HT-29 (cell line): ENCODE data around the gene TLX2. TPM values are rescaled to one million over a fixed set of nuclear protein-coding genes. Genes with fewer than 3 reads are reported as not detected.
A peak's percentile ranks its signal among the peaks of the same experiment; 100 is the strongest.

Experiments
- DNase-seq: peaks from one replicate; pipeline ENCODE4 v3.0.0-alpha.2; 2015; ENCODE audit warnings: low spot score
- total RNA-seq: library from RNA; depleted of rRNA; stranded (reverse); fragments of >200 nt; shearing (Covaris generic); gene quantifications from 2 replicates; pipeline ENCODE4 v1.2.3, GENCODE V29; 2014

TLX2 gene
- total RNA-seq, 1 experiment from 2014 or later: 0.08 TPM

DNA sequence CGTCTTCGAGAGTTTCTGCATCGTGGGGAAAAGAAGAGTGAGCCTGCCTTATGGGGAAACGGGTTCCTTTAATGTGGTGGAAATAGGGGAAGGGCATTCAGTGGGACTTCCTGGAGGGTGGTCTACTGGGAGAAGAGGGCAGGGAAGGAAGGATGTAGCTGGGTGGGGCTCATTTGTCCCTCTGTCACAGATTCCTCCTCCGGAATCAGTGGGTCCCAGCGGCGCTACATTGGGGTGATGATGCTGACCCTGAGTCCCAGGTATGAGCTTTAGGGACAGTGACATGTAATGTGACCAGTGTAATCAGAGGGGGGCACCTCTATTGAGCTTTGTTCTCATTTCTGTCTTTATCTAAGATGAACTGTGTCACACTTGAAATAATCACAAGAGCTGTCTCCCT lies 17.4 kb downstream of the TLX2 start:
- DNase-seq: no peak

DNA sequence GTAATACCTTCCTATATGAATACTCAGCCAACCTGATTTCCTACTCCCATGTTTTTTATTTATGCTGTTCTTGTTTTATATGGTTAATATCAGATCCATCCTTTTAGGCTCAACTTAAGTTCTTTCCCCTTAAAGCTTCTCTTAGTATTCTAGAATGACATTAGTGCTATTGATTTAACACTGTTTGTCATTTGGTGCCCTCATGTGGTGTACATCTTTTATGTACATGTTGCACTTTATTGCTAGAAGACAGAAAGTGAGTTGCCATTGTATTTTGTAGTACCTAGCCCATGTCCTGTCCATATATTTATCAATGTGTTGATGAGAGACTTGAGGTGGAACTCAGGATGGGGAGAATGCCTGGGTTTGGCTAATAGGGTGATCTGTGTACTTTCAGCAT lies 18.0 kb downstream of the TLX2 start:
- peak; percentile 62 for DNase-seq

DNA sequence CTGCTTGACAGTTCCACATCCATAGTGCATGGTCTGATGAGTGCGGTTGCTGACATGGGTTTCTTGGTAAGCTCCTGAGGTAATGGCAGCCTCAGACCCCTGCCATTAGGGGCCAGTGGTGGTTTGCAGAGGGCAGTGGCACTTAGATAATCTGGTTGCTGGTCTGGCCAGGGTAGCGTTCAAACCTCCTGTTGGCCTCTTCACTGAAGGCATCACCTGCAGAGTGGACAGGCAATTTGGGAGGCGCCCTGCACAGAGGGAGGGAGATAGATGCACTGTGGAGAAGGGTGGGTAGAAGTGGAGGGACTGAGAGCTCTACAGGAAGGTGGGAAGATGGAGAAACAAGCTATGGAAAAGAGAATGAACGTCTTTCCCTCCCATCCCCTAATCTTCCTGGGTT lies 19.2 kb downstream of the TLX2 start:
- DNase-seq: no peak

DNA sequence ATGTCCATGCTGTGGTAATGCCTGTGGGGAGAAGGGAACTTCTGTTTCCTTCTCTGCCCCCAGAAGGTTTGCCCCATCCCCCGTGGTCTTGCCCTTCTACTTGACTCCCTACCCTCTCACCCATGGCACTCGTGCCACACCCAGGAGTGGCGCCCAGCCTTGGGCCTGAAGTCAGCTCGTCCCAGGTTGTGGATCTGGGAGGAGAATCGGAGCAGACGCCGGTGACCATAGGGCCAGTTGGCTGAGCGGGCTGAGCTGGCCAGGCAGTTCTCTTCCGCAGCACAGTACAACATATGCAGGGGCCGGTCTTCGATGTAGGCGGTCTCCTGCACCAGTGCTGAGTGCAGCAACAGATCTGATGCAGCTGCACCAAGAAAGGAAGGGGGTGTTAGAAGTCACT lies 20.2 kb downstream of the TLX2 start:
- DNase-seq: no peak

DNA sequence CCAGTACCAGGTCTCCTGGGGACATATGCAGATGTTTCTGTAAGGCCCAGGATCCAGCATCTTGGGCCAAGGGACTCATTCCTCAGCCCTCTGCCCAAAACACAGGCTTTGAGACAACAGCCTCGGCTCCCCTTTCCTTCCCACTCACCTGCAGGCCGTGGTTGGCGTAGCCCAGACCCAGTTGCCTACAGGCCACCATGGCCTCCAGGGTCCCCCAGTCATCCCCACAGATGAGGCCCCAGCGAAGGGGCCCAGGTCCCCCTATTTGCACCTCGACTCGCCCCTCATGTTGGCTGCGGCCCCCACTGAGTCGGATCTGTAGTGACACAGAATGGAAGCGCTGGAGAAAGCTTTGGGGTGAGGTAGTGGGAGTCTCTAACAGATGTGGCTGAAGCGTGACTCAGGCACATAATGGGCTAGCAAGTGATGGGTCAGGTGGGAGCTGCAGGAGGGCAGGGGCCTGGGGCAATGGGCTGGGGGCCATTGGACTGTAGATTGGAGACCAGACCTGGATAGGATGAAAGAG lies 21.3 kb downstream of the TLX2 start:
- DNase-seq: no peak

DNA sequence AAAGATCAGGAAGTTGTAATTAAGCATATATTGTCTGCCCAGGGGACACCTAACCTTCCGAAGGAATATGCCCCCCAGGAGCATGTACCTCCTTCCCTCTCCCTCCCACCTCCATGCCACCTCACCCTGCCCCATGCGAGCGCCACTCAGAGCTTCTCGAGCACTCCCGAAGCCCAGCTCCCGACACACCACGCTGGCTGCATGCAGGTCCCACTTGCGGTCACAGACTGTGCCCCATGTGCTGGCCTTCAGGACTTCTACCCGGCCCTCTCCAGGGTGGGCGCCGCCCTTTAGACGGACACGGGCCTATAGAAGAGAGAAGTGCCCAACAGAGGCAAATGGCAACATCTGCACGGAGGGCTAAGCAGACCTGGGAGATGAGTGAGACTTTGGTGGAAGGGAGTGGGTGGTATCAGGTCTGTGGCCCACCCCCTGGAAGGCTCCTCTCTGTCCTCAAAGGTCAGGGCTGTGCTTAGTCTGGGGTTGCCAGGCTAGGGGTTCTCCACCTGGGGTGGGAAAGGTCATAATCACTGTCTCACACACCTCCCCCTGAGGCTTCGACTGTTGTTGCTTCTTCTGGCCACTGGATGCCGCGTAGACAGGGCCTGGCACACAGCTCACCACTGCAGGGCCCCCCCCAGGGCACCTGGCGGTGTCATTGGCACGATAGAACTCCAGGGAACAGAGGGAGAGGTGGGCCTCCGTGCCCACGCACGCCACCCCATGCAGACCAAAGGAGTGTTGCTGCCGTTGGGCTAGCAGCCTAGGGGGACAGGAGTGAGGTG lies 22.1 kb downstream of the TLX2 start:
- no peak for DNase-seq

DNA sequence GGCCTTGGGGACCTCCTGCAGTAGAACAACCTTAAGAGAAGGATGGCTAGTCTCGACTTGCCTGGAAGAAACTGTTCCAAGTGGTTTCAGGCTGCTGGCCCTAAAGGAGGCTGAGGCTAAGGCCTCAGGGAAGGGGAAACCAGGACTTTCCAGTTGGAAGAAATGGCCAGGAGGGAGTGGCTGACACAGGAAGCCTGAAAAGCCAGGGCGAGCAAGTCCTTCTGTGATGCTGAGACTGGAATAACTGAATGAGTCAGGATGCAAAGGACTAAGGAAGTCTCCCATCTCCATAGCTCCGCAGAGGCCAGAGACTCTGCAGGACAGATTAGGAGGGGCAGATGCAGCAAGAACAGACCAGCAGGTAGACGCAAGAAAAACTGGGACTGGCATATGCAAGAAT lies 22.9 kb downstream of the TLX2 start:
- no peak for DNase-seq

DNA sequence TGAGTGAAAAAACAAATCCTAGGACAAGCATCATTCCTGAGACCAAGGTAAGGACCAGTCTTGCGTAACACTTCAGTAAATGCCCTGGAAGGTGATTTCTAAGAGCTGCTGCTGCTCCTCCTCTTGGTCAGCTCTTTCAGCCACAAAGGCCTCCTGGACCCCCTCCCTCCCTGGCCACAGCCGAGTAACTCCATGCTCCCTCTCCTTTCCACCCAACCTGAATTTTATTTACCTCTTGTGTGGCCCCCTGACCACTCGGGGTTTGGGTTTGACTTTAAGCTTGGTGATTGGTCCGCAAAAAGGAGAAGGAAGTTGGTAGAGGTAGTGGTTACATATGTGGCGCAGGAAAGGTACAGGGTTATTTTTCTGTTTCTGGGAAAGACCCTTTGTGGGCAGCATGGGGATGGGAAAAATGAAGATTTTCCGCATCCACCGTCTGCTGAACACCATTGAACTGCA lies 24.7 kb downstream of the TLX2 start:
- DNase-seq: no peak

DNA sequence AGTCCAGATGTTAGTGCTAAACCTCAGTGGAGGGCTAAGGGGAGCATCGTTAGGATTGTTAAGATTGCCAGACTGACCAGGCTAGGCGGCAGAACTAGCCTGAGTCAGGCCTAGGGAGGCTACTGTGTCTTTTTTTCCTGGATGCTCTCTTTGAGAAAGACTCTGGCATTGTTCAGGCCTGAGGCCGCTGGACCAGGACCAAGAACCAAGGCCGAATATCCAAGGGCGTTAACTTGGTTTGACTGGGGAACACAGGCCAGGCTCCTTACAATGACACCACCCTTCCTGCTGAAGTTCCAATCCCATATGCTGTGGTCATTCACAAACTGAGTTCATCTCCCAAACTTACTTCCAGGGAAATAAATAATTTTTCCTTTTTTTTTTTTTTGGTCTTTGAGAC lies 26.0 kb downstream of the TLX2 start:
- no peak for DNase-seq

DNA sequence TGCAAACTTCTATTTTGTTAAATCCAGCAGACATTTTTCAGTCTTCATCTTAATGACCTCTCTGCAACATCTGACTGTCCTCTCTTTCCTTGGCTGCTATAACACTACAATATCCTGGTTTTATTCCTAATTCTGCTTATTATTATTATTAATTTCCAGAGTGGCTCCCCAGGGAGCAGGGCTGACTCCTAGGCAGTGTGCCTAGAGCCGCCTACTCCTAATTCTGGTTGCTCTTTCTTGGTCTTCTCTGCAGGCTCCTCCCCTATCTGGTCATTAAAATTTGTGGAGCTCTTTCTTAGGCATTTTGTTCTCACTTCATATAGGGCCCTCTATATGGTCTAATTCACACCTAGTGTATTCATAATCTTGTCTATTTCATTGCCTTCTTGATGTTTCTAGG lies 28.7 kb downstream of the TLX2 start:
- no peak for DNase-seq

DNA sequence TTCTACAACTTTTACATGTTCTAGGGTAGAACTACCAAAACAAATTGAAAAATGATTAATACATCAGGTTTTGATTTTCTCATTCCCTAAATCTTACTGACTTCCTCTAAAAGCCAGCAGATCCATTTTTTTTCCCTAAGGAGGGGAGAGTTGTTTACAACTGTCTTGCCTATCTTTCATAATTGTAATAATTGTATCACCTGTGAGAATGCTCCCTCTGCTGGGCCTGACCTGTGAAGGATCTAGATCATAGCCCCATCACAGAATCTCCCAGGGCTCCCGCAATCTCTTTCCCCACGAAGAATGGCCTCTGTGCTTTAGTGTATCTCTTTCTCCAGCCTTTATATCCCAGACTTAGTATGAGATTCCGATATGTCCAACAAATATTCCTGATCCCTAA lies 30.4 kb downstream of the TLX2 start:
- DNase-seq: peak; percentile 40

DNA sequence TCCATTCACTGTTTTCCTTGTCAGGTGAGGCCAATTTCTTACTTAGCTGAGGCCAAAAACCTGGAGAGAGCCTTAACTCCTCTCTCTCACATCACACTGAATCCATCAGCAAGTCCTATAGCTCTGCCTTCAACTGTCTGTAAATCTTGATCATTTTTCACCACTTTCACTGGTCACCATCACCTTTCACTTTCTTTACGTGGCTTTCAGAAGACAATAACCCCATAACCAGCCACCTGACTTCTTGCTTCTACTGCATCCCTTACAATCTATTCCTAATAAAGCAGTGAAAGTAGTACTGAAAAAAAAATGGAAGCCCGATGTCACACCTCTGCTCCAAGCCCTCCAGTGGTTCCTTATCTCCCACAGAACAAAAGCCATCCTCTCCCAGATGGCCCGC lies 31.8 kb downstream of the TLX2 start:
- DNase-seq: no peak

DNA sequence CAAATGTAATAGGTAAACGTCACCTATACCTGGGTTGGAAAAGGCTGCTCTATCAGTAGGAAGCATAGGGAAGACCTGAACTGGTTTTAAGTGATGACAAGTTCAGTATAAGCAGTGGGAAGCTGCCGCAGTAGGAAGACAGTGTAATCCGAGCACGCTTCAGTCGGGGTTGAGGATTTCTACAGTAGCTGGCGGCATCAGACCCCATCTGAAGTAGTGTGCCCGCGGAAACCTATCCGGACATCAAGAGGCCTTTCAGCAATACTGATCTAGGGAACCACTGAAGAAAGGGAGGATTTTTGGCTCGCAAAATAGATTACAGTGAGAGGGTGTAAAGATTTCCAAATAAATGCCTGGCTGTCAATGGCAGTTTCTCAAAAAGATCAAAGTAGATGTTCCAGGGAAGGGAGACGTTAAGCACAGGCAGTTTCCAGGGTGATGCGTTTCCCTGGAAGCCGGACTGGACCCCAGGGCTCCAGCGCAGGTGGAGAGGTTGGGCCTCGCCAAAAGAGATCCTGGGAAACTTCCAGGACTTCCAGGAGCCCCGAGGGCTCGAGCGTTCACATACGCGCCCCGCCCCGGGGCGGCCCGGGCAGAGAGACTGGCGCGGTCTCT lies 34.1 kb downstream of the TLX2 start:
- DNase-seq: no peak

DNA sequence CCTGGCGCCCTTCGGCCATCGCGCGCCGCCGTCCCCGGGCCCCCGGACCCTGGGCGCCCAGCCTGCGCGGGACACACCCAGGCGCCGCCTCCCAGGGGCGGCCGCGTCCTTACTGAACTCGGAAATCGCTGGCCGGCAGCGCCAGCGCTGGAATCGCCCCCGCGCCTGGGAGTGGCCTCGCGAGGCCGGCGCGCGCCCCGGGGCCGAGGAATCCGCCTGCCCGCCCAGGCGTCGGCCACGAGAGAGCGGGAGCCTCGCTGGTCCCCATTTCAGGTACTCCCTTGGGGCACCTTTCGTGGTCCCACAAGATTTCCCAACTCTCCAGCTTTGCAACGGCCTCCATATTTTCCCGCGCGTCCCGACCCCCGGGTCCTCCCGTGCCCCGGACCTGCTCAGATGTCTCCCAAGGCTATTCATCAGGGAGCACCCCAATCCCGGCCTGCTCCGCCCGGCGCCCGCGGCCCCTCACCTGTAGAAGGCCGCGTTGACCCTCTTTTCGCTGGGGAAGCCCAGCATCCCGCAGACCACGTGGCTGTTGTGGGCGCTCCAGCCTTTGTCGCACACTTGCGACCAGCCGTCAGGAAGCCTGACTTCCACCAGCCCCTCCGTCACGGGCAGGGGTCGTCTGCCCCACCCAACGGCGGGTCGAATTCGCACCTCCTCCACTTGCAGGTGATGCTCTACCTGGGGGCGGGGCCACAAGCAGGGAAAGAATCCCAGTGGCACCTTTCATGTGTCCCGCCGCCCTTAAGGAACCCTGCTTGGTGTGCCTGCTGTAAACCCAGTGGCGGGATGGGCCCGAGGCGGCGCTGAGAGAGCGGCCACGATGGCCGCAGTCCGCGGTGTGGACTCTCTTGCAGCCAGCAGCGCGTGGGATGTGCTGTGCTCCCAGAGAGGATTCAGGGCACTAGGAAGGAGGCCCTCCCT lies 34.9 kb downstream of the TLX2 start:
- DNase-seq: peak; percentile 41

DNA sequence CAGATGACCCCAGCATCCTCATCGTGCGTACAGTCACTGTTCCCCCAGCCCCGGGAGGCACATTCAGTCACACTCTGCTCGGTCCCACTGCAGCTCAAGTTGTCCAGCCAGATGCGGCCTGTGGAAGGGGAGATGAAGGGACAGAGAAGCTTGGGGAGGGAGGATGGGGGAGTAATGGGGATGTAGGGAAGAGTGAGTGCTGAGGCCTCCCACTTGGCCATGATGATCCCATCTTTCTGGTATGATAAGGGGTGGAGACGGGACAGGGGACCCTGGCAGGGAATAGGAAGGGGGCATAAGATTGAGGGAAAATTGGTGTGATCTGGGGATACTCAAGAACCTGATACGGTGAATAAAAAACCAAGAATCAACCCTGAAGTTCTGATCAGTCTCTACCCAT lies 36.0 kb downstream of the TLX2 start:
- no peak for DNase-seq

DNA sequence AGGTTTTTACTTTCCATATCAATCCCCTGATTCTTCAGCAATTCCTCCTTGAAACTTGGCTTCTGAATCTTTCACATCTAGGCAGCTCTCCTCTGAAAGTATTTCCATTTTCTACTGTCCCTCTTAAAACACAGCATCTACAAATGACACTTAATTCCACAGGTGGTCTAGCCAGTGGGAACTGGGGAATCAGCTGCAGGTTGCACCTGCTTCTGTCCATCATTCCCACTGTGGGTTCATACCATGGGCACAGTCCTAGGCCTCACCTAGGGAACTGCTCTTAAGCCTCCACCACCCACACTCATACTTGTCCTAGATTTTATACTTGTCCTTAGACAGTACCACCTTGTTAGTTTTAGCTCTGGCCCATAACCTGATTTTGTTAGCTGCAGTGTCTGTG lies 37.3 kb downstream of the TLX2 start:
- DNase-seq: no peak

DNA sequence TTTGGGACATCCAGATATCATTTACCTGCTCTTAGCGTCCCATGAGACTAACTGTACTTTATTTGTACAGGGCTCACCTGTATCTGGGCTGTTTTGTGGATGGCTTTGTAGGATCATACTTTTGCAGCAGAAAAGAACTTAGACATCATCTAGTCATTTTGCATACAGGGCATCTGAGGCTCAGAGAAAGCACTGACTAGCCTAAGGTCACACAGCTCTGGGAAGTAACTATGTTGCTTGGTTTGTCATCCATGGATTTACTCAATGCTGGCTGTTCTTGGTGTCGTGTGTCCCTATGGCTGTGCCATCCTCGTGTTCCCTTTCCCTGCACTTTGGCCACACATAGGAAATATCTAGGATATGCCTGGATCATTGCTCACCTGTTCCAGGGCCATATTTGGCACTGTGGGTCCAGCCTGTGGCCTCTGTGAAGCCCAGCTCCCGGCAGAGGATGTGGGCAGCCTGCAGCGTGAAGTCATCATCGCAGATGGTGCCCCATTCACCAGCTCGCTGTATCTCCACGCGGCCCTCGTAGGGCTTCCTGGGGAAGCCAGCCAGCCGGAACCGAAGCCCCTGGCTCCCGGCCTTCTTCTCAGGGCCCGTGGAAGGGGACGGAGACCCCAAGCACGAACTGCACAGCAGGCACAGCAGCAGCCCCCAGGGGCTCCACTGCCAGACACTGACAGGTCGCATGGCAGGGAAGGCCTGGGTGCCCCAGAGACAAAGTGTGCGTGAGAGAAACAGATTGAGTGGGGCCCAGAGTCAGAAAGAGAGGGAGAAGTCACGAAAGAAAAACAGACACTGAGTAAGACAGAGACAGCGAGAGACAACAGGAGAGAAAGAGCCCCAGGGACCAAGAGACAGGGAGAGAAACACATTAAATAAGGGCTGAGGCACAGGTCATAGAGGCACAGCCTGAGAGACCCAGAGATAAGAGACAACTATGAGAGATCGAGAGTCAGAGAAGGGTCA lies 38.0 kb downstream of the TLX2 start:
- no peak for DNase-seq

DNA sequence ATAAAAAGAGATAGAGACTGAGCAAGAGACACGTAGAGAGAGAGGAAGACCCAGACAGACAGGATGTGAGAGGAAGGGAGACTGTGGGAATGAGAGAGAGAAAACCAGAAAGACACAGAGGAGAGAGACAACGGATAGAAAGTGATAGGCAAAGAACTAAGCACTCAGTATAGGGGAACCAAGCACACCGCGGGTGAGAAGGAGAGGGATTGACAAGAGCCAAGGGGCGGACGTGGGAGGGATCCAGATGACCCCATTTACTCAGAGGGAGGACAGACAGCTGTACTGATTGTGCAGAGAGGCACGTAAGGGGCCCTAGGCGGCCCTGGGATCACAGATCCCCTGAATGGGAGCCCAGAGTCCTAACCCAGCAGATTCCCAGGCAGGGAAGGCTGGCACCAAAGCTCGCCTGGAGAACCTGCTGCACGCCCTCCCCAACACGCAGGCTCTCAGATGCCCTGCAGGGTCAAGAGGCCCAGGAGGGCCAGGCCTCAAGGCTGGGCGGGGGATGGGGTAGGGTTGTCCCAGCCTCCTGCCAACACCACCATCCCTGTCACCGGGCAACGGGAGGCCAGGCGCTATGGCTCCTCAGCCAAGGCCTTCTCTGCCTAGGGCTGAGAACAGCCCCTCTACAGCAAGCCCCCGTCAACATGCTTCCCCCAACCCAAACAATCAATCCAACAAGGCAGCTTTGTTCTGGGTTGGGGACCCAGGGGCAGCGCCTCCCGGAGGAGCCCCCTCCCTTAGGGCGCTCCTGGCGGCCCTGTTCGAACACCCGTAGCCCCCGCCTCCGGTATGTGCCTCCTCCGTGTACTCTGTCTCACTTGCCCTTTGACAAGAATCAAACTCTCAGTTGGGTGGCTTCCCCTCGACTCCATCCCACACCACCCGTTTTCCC lies 38.9 kb downstream of the TLX2 start:
- DNase-seq: no peak

DNA sequence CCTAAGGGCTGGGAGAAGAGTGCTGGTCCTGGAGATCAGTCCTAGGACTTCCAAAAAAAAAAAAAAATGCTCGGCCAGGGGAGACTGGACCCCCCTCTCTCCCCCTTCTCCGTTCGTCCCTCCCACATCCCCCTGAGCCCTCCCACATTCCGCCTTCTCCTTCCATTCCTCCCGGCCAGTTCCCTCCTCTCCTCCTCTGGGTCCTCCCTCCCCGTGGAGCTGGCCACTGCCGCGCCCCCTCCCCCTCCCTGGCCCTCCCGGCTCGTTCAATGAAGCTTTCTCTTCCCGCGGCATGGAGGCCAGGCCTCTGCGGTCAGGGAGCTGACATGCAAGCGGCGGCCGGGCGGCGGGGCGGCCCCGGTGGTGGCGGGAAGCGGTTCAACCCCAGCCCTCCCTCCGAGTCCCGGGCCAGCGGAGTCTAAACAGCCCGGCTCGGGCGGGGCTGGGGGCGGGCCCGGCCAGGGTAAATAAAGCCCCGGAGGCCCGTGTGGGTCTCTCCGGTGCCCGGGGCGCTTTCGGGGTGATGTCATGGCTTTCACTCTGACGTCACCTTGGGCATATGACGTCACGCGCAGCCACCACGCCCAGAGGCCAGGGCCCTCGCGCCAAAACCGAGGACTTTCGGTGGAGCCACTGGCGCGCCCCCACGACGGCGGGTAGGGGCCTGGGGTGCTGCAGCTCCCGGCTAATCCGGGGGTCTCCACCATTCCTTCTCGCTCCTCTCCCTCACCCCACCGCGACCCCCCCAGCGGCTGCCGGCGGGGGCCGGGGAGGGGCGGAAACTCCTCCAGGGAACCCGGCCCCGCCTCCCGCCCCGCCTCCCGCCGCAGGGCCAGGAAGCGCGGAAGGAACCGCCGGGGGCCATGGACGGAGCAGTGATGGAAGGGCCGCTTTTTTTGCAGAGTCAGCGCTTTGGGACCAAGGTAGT lies 39.9 kb downstream of the TLX2 start, which contains the start of the genes DOK1 and LOXL3:
DOK1 (plus strand) TSS at position 829 of the 928 bp plus-strand sequence; CDS start at position 864, 35 bp downstream.
LOXL3 (minus strand) TSS at position 51 of the 928 bp plus-strand sequence. CDS start 1,308 bp downstream, outside the sequence.
- peak; percentile 48 for DNase-seq
